Mammary epithelial cell (primary cell): ENCODE data around the gene CLCN2.

ENCODE experiments used
- CTCF ChIP-seq, 2 donors: IDR thresholded peaks in 1 of 2; conservative IDR thresholded peaks in 1 of 2; 2 replicates each; pipeline ENCODE4 v1.5.1; 2011 to 2012; ENCODE audit warnings: inconsistent platforms in 2 of 2, low read length in 2 of 2, mild to moderate bottlenecking in 2 of 2, control low read depth in 1 of 2, low read depth in 1 of 2; ENCODE audit not compliant: insufficient read depth in 1 of 2; ENCODE audit errors: extremely low read depth in 1 of 2
- EZH2 ChIP-seq: IDR thresholded peaks from 2 replicates; pipeline ENCODE4 v1.6.1; 2012; ENCODE audit warnings: low read length, inconsistent platforms, borderline replicate concordance

DNA sequence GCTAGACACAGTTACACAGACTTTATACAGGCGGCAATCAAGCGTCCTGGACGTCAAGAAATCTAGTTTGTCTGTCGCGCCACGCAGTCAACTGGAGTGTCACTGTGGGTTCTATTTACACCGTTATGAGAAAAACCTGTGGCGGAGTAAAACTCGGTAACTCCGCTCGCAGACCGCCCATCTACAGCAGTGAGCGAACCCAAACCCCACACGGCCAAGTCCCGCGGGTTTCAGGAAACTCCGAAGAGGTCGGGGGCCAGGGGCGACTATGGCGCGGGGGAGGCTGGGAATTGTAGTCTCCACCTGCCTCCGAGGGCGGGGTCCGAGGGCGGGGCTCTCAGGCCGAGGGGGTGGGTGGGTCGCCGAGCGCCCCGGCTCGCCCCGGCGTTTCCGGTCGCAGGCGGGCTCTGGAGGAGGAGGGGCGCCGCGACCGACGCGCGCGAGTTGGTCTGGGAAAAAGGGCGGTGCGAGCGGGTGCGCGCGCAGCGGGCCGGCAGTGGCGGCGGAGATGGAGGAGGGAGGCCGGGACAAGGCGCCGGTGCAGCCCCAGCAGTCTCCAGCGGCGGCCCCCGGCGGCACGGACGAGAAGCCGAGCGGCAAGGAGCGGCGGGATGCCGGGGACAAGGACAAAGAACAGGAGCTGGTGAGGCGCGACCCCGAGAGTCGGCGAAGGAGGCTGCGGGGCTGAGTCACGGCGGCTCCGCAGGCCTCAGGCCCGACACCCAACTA is 62.5 kb downstream of the CLCN2 start, which contains the start of gene PSMD2:
- no peak for TF ChIP-seq EZH2
- no peak for TF ChIP-seq CTCF (conservative IDR thresholded peaks at IDR 0.05 in 1 of 2, IDR thresholded peaks at IDR 0.05 in 1 of 2; ENCODE audit: extremely low read depth in 1 of 2, insufficient read depth in 1 of 2, low read depth in 1 of 2, low read length in 2 of 2)
